Islet of Langerhans (tissue), 1 donor: ENCODE measurements around the gene PDE8B.
A peak's percentile ranks its signal among the peaks of the same experiment; 100 is the strongest.

Experiments
- FAIRE-seq: peaks from one replicate; lab custom pipeline; 2011; peaks lifted over from hg19 to GRCh38; lab: Jason Lieb, UNC

Gene PDE8B

GRCh38 chr5:77292026-77292757 is 81.7 kb downstream of the PDE8B start:
- no peak for FAIRE-seq

DNA sequence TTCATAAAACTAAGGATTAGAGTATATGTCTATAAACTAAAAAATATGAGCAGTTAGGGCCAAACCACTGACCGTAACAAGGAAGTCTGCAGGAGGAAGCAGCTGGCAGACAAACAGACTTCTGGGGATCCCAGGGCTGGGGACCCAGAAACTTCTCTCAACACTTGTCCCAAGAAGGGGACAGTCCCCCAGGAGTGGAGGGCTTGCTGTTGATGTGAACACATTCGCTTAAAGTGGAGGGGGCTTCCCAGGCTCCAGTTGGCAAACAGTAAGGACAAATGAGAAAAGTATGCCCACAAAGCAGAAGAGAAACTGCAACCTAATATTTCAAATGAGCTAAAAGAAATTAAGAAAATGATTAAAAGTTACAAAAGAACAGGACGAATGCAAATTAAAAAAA is 83.7 kb downstream of the PDE8B start:
- no peak for FAIRE-seq

DNA sequence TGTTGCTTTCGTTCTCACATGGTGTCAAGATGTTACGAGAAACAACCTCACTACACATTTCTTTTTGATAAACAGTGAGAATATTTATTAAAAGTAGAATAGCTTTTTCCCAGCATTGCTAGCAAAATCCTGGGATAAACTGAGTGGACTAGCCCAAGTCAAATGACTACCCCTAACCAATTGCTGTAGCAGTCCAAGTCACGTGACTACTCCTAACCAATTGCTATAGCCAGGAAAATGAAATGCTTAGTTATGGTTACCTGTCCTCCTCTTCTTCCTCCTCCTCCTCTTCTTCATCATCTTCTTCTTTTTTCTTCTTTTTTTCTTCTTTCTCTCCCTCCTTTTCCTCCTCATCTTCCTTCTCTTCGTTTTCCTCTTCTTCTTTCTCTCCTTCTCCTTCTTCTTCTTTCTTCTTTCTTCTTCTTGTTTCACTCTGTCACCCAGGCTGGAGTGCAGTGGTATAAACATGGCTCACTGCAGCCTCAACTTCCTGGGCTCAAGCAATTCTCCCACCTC is 85.4 kb downstream of the PDE8B start:
- no peak for FAIRE-seq

- FAIRE-seq, result no peak
These were observed 87.7 kb downstream of the PDE8B start for GRCh38 chr5:77298146-77298545.

DNA sequence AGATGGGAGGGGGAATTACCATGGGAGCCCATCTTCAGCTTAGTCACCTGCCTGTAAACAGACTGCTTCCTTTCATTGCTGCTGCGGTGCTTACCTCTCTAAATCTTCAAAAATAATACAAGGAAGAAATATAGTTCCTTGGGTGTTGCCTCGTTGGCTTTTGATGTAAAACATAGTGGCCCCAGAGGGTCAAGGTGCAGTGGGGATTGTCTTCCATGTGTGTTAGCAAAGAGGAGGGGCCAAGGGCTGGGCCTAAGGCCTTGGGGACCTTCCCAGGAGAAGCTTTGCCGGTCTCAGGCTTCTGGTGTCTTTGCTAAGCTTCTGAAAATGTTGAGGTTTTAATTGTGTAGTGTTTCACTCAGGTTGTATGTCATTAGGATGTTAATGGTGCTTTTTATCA is 90.0 kb downstream of the PDE8B start:
- FAIRE-seq, result no peak

DNA sequence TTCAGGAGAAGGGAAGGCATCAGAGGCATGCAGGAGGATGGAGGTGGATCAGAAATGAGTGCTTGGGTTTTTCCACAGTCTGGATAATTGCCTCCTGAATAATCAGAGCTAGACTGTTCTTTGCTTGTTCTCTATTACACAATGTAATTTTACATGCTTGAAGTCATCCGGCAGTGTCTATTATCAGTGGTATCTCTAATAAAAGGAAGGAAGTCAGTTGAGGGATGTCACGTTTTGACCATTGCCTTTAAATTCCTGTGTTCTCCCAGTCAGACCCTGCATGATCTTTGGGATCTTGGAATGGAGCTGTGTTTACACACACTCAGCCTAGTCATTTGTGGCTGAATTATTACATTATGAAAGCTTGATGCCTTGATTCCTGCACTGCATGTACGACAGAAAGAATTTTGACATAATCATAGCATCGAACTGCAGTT is 91.0 kb downstream of the PDE8B start:
- peak; percentile 49 for FAIRE-seq

DNA sequence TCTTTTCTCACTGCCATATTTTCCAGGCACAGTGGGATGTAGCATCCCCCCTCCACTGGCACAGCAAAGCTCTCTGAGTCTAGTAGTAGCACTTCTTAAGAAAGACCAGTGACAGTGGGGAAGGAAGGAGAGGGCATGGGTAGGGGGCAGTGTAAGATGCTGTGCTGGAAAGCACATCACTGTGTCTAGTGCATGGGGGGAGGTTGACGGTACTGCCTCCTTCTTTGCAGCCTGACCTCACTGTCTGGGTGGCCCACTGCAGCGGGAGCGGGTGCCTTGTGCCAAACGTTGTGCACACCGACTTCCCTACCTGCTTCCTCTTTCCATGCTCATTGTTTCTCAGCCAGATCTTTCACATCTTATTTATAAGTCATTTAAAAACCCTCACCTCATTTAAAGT is 91.8 kb downstream of the PDE8B start:
- no peak for FAIRE-seq

GRCh38 chr5:77302653-77303052 is 92.2 kb downstream of the PDE8B start:
- no peak for FAIRE-seq

- no peak for FAIRE-seq
These were observed 93.9 kb downstream of the PDE8B start for GRCh38 chr5:77304388-77304787.

GRCh38 chr5:77305222-77305846 is 94.9 kb downstream of the PDE8B start:
- no peak for FAIRE-seq

- FAIRE-seq, result no peak
These were observed 95.5 kb downstream of the PDE8B start for GRCh38 chr5:77305956-77306355.

DNA sequence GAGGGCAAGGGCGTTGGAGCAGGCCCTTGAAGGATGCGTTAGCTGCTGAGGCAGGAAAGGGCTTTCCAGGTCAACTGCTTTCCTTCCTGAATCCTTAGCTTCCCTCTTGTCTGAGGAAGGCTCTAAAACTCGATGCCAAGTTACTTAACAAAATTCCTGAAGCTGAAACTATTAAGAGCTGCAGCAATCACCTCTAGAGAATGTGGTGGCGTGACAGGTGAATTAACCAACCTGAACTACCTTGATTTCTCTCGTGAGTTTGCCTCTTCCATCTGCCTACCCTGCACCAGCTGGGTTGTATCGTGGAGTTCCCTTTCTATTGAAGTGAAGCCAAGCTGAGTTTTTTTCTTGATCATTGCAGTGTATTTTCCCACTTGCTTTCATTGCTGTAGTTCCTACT is 96.1 kb downstream of the PDE8B start:
- FAIRE-seq, result no peak

DNA sequence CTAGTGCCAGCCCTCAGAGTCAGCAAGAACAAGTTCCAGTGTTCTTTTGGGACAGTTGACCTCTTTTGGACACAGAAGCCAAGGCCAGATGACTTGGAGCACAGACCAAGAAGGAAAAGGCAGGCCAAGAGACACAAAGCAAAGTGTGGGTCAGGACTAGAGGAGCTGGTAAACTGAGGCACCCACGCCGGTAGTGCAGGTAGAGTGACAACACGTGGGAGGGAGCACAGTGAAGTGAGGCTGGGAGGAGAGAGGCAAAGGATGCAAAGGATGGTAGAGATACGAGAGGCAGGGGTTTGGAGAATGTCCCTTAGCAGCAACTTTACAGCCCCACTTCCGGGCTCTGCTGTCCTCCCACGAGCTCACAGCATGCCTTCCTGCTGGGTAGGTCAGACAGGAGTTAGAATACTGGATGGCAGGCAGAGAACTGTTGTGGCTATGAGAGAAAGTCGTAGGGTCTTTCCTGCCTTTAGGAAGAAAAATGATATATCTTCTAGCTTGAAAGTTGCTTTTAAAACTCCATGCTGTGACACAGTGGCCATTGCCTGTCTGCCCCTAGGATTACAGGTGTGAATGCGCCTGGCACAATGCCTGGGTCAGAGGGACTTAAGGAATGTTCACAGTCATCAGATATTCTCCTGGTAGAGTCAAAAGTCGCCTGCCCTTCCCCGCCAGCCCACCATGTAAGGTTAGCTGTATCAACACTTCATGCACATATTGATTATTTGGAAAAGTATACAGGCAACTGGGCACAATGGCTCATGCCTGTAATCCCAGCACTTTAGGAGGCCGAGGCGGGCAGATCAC is 97.9 kb downstream of the PDE8B start:
- no peak for FAIRE-seq

DNA sequence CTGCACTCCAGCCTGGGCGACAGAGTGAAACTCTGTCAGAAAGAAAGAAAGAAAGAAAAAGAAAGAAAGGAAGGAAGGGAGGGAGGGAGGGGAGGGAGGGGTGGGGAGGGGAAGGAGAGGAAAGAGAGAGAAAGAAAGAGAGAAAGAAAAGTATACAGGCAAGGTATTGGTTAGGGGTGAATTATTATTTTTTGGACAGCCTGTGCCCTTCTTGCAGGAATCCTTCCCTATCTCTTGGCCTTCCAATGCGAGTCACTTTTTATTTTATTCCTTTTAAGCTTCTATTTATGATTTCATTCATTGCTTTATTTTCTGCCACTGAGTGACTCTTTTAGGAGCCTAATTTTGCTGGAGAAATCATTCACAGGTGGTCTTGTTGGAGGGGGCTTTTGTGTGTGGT is 98.7 kb downstream of the PDE8B start:
- no peak for FAIRE-seq

DNA sequence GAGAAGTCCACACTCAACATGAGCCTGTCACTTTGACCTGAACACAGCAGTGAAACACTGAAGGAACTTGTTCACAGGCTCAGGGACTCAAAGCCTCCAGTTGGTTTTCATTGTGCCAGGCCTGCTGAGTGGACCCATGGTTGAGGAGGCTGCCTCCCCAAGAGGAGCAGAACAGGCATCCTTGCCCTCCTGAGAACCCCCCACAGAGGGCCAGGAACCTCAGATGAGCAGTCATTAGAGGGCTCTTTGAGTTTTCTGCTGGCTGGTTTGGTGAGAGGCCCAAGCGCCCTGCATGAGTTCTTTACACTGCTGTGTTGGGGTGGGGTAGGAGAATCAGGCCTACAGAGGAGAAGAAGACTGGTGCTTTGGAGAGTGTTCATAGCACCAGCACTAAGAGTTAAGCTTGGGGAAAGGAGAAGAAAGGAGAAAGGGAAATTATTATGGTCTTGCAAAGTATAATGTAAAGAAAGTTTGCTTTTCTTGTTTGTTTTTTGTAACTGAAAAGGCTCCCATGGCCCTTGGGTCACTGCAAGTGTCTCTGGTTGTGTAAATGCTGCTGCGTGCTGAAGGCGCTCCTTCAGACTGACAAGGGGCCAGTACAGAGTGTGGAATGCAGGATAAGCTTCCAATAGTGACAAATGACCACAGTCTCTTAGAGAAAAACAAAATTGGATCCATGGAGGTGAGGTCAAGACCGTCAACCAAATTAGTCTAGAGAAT is 100.2 kb downstream of the PDE8B start:
- FAIRE-seq, result no peak

DNA sequence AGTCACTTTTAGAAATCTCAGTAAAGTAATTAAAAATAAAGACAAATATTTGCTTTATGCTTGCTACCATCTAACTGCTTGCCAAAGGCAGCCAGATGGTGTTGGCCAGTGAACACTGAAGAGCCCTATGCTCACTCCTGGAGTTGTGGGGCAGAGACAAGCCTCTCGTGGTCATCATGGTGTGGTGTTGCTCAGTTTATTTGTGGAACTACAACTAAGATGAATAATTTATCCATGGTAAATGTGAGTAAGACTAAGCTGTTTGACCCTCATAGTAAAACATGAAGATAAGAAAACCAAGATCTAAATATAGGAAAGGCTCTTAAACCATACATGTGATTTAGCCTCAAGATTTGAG is 100.7 kb downstream of the PDE8B start:
- peak; percentile 93 for FAIRE-seq

GRCh38 chr5:77312413-77312812 is 101.9 kb downstream of the PDE8B start:
- FAIRE-seq, result no peak

DNA sequence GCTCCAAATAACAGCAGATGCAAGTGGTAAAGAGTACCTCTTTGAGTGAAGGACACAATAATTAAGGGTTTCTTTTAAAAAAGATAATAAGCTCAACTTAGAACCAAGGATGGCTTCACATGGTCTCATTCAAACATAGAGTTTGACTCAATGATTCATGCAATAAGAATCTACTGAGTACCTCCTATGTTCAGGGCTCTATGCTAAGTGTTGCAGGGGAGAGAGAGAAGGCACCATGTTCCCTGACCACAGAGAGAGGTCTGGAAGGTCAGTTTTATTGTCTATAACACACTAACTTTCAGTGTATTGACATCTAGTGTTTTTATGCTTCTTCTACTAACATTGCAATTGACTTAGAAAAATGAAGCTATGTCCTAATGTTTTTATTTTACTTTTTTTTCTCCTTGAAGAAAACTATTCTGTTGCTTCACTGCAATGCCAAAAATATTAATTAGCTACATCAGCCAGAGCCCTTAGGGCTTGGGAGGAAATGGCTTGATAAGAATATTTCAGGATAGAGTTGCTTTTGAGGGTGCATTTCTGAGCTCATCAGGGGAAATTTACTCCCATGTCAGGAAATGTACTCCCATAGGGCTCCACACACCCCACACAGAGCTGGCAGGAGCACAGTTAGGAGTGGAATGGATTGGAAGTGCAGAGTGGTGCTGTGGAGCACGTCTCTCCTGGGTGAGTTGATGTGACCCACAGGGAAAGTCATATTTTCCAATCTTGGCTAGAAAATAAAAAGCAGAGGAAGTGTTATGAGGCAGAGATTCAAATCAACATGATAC is 106.6 kb downstream of the PDE8B start:
- no peak for FAIRE-seq

GRCh38 chr5:77318060-77318459 is 107.6 kb downstream of the PDE8B start:
- FAIRE-seq, result no peak

GRCh38 chr5:77319117-77319804 is 108.8 kb downstream of the PDE8B start:
- peak; percentile 88 for FAIRE-seq

GRCh38 chr5:77321793-77322394 is 111.4 kb downstream of the PDE8B start:
- FAIRE-seq, result no peak
